ENCODE measurements around the gene HOXC10. TPM values are rescaled to one million over a fixed set of nuclear protein-coding genes. Genes with fewer than 3 reads are reported as not detected.

The HOXC10 gene
- total RNA-seq, 1 donor from 2014 or later = not detected

DNA sequence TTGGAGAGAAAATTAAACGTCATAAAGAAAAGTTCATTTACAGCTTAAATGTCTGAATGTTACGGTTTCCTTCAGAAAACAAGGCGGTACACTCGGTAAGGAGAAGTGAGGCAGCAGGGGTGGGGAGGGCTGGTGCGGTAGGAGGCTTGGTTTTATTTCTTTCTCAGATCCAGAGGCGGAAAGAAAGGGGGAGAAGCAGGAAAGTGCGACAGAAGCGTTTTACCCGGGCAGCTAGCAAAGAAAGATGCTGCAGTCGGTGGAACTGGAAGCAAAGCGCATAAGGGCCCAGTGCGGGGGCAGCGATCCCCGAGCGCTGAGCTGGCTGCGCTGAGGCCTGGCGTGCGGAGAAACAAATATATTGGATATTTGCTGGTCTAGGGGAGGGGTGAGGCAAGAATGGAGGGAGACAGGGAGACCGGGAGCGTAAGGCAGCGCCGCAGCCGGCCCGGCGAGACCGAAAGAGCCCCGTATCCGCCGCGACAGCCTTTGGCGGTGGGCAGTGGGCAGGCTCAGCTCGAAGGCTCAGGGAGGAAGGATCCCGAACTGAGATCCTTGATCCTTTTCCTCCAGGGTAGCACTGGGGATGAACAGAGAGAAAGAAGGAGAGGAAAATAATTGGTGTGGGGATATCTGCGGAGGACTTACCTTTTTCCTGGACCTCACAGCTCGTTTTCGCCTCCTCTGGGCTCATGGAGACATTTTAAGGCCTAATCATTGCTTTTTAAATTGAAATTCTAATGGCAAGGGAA is 18.4 kb upstream of the HOXC10 start:
- TF ChIP-seq, protein P1, sequence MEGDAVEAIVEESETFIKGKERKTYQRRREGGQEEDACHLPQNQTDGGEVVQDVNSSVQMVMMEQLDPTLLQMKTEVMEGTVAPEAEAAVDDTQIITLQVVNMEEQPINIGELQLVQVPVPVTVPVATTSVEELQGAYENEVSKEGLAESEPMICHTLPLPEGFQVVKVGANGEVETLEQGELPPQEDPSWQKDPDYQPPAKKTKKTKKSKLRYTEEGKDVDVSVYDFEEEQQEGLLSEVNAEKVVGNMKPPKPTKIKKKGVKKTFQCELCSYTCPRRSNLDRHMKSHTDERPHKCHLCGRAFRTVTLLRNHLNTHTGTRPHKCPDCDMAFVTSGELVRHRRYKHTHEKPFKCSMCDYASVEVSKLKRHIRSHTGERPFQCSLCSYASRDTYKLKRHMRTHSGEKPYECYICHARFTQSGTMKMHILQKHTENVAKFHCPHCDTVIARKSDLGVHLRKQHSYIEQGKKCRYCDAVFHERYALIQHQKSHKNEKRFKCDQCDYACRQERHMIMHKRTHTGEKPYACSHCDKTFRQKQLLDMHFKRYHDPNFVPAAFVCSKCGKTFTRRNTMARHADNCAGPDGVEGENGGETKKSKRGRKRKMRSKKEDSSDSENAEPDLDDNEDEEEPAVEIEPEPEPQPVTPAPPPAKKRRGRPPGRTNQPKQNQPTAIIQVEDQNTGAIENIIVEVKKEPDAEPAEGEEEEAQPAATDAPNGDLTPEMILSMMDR (IDR thresholded peaks at IDR 0.05; ENCODE audit: insufficient read depth, low read depth, low read length) = no peak
- peak; percentile 90 for TF ChIP-seq EZH2 (IDR thresholded peaks at IDR 0.05; ENCODE audit: insufficient read depth, low read length)
- H3K27me3 Mint-ChIP-seq (ENCODE audit: low read depth, unreplicated experiment) = peaks cover 98% of the 10 kb centered on the region
- no peaks in the 10 kb centered on the region for H3K36me3 Mint-ChIP-seq (ENCODE audit: low read depth, unreplicated experiment)

DNA sequence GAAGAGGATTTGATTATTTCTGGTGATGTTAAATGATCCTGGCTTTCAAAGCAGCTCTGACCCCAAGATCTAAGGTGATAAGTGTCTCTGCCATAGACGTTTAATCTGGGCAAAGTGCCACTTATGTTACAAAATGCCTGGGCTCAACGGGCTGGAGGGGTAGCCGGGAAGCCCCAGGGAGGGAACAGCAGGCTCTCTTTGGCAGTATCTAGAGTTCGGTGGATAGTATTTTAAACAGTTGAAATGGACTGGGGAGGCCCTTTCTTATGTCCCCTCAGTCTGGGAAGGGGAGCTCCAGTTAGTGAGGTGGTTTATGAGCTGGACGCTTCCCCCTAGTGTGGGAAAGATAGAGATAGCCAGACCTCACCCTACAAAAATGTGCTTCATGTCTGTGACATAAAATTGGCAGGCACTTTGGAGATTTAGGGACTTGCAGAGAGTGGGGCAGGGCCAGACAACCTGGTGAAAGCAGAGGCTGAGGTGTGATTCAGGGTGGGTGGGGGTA is 17.5 kb upstream of the HOXC10 start:
- Histone ChIP-seq H3K36me3 (ENCODE audit: insufficient read depth, low read length) (no peaks in the 10 kb centered on the region), H3K79me2 (ENCODE audit: insufficient read depth, low read length) (no peaks in the 10 kb centered on the region), H3K4me3 (ENCODE audit: insufficient read depth, low read depth, low read length) (no peak overlapping the region), H4K20me1 (ENCODE audit: insufficient read depth, low read length) (no peaks in the 10 kb centered on the region), H3K27ac (ENCODE audit: low read depth, low read length) (no peak overlapping the region), H3K27me3 (ENCODE audit: insufficient read depth, low read length) (peaks cover 99% of the 10 kb centered on the region), H3K4me1 (ENCODE audit: insufficient read depth, low read length) (no peaks in the 10 kb centered on the region), H2AFZ (ENCODE audit: low read depth, low read length) (no peak overlapping the region), H3K9ac (ENCODE audit: low read length) (no peak overlapping the region), H3K9me3 (ENCODE audit: insufficient read depth, low read depth, low read length) (no peaks in the 10 kb centered on the region), H3K4me2 (ENCODE audit: low read length) (no peak overlapping the region)
- H3K27ac Mint-ChIP-seq (ENCODE audit: unreplicated experiment) = peak overlapping the region; percentile 1
- H3K27me3 Mint-ChIP-seq (ENCODE audit: low read depth, unreplicated experiment) = peaks cover 99% of the 10 kb centered on the region
- DNase-seq (ENCODE audit: low read depth) (no peak), FAIRE-seq (no peak)
- no peak overlapping the region for H3K4me3 Mint-ChIP-seq (ENCODE audit: unreplicated experiment)
- H3K36me3 Mint-ChIP-seq (ENCODE audit: low read depth, unreplicated experiment) = no peaks in the 10 kb centered on the region
- H3K4me1 Mint-ChIP-seq (ENCODE audit: low read depth, unreplicated experiment) = no peaks in the 10 kb centered on the region
- TF ChIP-seq EZH2 (IDR thresholded peaks at IDR 0.05; ENCODE audit: insufficient read depth, low read length) = no peak
- TF ChIP-seq, protein P1 (IDR thresholded peaks at IDR 0.05; ENCODE audit: insufficient read depth, low read depth, low read length) = no peak
- H3K9me3 Mint-ChIP-seq (ENCODE audit: unreplicated experiment) = peaks cover 26% of the 10 kb centered on the region

More for the DNA sequence above, 18.4 kb upstream of the HOXC10 start:
- peak overlapping the region; percentile 66 for H3K27ac Mint-ChIP-seq (ENCODE audit: unreplicated experiment)
- H3K4me1 Mint-ChIP-seq (ENCODE audit: low read depth, unreplicated experiment) = no peaks in the 10 kb centered on the region
- H2AFZ ChIP-seq (ENCODE audit: low read depth, low read length) = no peak overlapping the region
- H3K4me1 ChIP-seq (ENCODE audit: insufficient read depth, low read length) = no peaks in the 10 kb centered on the region
- peaks cover 29% of the 10 kb centered on the region for H3K9me3 Mint-ChIP-seq (ENCODE audit: unreplicated experiment)
- peaks cover 99% of the 10 kb centered on the region for H3K27me3 ChIP-seq (ENCODE audit: insufficient read depth, low read length)
- FAIRE-seq = no peak
- no peak overlapping the region for H3K27ac ChIP-seq (ENCODE audit: low read depth, low read length)
- H3K4me3 ChIP-seq (ENCODE audit: insufficient read depth, low read depth, low read length) = no peak overlapping the region
- no peaks in the 10 kb centered on the region for H4K20me1 ChIP-seq (ENCODE audit: insufficient read depth, low read length)
- H3K79me2 ChIP-seq (ENCODE audit: insufficient read depth, low read length) = no peaks in the 10 kb centered on the region
- no peak overlapping the region for H3K9ac ChIP-seq (ENCODE audit: low read length)
- no peak overlapping the region for H3K4me2 ChIP-seq (ENCODE audit: low read length)
- H3K4me3 Mint-ChIP-seq (ENCODE audit: unreplicated experiment) = no peak overlapping the region
- no peak for DNase-seq (ENCODE audit: low read depth)
- no peaks in the 10 kb centered on the region for H3K36me3 ChIP-seq (ENCODE audit: insufficient read depth, low read length)
- no peaks in the 10 kb centered on the region for H3K9me3 ChIP-seq (ENCODE audit: insufficient read depth, low read depth, low read length)

Data from astrocyte (in vitro differentiated cells and primary cell).